RCC 7860 (cell line): ENCODE results near the gene RASAL1.

Experiments used
- DNase-seq: peaks from one replicate; pipeline ENCODE4 v3.0.0-alpha.2; 2015; ENCODE audit warnings: low spot score
- FAIRE-seq: peaks from 2 replicates; lab custom pipeline; 2012; peaks lifted over from hg19 to GRCh38; lab: Jason Lieb, UNC

The RASAL1 gene

DNA sequence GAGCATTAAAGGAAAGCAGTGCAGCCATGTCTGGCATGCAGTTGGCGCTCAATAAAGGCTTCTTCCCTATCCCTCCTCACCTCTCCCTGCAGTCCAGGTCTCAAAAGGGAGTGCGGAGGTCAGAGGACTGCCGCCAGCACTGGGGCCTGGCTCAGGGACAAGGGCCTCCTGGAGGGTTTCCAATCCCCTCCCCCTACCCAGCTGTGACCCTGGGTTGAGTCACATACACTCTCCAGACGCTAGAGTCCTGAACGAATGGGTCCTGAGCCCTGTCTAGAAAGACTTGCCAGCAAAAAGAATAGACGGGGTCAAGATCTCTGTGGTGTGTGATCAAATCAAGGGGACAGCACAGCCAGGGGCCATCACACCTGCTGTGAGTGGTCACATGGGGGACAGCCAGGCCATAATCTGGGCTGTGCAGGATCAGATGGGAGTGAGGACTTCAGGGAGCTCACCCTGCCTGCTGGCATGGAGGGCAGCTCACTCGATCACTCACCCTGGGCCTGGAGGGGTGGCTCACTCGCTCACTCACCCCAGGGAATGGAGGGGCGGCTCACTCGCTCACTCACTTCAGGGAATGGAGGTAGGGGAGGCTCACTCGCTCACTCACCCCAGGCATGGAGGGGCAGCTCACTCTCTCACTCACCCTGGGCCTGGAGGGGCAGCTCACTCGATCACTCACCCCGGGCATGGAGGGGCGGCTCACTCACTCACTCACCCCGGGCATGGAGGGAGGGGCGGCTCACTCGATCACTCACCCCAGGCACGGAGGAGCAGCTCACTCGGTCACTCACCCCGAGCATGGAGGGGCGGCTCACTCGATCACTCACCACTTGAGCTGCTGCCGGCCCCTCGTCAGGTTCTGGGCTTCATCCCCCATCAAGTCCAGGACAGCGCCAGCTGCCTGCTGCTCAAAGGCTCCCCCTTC lies 26.8 kb upstream of the RASAL1 start:
- FAIRE-seq = no peak
- peak; percentile 35 for DNase-seq

DNA sequence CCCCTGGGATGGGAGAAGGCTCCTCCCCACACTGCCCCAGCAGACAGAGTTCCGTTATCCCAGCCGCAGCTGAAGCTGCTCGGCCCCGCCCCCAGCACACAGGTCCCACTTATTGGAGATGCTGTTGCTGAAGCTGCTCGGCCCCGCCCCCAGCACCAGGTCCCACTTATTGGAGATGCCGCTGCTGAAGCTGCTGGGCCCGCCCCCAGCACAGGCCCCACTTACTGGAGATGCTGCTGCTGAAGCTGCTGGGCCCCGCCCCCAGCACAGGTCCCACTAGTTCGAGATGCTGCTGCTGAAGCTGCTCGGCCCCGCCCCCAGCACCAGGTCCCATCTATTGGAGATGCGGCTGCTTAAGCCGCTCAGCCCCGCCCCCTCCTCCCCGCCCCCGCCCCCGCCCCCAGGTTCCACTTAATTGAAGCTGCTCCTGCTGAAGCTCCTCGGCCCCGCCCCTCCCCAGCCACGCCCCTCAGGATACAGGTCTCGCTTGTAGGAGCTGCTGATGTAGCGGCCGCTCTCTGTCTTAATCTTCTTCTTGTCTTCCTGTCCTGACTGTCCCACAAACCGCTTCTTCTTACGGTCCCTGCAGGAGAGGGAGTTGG lies 26.0 kb upstream of the RASAL1 start:
- FAIRE-seq (no peak), DNase-seq (no peak)

DNA sequence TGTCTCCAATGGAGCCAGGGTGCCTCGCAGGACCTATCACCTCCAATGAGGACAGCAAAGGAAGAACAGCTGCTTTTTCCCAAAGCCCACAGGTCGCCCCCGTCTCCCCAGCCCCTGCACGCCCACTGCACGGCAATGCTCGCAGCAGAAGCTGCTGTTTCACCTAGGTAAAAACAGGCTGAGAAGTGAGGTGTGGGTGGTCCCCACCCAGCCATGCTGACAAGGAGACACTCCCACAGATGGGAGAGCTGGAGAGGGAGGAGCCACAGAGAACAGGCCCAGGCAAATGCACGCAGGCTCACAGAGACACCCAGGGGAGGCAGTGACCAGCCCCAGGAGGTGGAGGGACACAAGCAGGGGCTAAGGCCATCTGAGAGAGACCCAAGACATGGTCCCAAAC lies 24.4 kb upstream of the RASAL1 start:
- no peak for DNase-seq
- FAIRE-seq = no peak

DNA sequence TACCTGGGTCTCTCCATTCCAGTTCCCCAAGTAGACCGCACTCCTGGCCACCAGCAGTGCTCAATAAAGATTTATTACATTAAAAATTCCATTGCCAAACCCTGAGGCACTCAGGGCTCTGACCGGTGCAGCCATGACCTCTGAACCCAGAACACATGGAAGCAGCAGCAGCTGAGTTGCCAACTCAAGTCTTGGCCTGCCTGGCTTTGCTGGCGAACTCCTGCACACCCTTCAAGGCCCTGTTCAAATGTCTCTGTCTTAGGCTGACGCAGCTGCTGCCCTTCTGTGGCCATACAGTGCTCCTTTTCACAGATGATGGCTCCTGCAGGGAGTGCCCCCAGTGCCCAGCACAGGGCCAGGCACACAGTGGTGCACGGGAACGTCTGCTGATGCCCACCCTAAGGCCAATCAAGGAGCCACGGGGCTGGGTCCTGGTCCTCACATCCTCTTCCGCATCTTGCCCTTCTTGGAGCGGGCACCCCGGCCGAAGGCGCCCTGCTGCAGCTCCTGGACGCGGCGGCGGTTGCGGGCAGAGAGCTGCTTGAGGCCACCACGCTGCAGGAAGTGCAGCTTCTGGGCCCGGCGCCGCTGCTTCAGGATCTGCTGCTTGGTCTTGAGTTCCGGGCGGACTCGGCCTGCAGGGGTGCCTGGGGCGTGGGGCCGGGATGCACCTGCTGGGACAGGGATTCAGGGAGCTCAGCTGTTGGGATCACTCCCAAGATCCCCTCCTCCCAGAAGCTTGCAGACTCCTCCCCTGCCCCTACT lies 23.1 kb upstream of the RASAL1 start:
- DNase-seq = no peak
- FAIRE-seq = no peak

DNA sequence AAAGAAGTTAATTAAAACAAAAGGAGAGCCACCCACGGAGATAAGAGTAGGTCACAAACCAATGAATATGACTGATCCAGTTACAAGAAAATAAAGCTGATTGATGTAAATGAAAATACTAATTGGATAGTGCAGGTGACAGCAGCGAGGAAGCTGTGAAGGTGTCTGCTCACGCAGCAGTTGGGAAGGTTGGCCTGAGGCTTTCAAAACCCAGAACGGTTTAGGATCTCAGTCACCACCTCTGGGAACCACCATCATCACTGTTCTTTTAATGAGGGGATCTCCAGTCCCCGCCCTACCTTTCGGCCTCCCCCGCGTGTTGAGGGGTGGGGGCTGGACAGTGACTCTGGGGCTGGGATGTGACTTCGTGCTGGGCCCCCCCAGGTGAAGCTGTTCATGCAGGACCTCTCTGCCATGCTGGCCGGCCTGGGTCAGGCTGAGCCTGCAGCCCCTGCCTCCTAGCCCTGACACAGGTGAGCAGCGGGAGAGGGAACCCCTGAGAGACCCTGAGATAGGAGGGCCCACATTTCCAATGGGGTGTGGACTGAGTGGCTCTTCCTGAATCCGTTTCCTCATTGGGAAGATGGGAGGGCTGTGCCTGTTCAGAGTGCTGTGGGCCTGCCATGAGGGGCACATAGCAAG lies 21.8 kb upstream of the RASAL1 start:
- no peak for FAIRE-seq

DNA sequence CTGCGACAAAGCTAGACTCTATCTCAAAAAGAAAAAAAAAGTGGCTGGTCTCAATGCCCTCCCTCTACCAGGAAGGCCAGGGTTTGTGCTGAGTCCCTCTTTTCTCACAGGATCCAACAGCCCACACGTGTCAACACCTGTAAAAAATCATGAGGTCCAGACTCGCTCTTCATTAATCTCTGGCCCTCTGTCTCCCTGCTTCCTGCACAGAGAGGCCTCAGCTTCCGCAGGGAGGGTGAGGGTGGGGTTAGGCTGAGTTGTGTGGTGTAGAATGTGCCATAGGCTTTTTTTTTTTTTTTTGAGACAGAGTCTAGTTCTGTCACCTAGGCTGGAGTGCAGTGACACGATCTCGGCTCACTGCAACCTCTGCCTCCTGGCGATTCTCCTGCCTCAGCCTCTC lies 20.1 kb upstream of the RASAL1 start:
- no peak for DNase-seq
- FAIRE-seq = no peak

More for the DNA sequence above, 21.8 kb upstream of the RASAL1 start:
- no peak for DNase-seq

DNA sequence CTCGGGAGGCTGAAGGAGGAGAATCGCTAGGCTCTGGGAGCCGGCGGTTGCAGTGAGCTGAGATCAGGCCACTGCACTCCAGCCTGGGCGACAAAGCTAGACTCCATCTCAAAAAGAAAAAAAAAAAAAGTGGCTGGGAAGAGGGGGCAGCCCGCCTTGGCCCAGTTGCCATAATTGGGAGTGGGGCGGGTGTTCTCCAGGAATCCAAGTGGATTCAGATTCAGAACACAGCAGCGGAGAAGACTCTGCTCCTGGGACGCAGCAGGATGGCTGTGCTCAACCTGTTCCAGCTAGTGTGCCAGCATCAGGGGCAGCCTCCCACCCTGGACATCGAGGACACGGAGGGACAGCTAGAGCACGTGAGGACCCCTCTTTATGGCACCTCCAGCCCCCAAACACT lies 19.5 kb upstream of the RASAL1 start:
- DNase-seq (no peak), FAIRE-seq (no peak)

DNA sequence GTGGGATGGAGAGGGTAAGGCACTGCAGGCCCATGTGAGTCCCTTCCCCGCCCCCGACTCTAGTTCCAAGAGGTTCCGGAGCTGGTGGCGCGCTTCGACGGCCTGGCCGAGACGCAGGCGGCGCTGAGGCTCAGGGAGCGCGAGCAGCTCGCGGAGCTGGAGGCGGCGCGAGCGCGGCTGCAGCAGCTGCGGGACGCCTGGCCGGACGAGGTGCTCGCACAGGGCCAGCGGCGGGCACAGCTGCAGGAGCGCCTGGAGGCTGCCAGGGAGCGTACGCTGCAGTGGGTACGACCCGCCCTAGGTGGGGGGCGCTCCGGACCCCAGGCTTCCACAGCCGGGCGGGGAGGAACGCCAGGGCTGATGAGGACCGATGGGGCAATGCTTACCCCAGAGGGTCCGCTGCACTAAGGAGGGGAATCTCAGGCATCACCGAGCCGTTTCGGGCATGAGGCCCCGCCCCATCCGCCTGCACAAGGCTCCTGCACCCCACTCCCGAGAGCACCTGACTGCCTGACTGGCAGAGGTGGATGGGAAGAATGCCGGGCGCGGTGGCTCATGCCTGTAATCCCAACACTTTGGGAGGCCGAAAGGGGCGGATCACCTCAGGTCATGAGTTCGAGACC lies 18.9 kb upstream of the RASAL1 start:
- no peak for FAIRE-seq
- DNase-seq = no peak

DNA sequence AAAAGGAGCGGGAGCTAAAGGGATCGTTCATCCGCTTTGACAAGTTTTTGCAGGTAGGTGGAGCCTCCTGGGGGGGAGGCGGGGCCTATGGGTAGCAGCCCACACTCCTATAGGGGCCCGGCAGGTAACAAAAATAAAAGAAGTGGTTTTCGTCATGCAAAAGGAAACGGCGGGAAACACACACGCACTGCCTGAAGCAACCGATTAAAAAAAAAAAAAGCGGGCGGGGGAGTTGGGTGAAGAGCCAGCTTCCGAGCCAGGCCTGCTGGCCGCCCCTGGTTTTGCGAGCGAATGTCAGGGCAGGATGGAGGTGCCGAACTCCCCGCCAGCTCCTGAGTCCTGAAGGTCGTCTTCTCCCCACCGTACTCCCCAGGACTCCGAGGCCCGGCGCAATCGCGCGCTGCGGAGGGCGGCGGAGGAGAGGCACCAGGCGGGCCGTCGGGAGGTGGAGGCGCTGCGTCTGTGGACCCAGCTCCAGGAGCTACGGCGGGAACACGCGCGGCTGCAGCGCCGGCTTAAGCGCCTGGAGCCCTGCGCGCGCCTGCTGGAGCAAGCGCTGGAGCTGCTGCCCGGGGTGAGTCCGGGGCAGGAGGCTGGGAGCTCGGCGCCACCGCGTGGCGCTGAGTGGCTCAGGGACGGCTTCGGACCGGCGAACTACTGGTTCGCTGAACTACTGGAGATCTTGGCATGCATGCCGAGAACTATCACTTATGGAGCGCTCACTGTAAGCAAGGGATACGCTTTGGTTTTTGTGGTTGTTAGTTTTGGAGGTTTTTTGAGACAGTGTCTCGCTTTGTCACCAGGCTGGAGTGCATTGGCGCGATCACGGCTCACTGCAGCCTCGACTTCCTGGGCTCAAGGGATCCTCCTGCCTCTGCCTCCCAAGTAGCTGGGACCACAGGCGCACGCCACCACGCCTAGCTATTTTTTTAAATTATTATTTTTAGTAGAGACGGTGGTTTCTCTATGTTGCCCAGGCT lies 17.6 kb upstream of the RASAL1 start:
- DNase-seq (peak; percentile 52), FAIRE-seq (no peak)

DNA sequence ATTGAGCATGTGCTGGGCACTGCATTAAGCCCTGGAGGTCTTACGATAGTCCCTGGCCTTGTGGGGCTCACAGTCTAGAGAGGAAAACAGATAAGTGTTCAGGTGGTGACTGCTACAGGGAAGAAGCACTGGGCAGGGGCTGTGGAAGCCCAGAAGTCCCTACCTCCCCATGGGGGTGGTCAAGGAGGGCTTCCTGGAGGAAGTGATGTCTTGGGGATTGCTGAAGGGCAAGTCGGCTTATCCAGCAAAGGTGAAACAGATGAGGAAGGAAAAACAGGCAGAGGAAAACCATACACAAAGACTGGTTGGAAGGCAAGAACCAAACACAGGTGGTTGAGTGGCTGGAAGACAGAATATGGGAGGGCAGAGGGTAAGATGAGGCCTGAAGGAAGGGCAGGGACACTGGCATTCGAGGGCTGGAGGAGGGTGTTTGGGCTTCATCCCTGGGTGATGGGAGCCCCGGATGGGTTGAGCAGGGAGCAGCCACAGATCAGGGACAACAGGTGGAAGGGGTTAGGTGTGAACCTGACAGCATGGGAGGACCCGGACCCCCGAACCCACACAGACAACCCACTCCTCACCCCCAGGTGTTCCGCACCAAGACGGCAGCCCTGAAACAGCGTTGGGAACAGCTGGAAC lies 16.8 kb upstream of the RASAL1 start:
- DNase-seq (no peak), FAIRE-seq (no peak)

DNA sequence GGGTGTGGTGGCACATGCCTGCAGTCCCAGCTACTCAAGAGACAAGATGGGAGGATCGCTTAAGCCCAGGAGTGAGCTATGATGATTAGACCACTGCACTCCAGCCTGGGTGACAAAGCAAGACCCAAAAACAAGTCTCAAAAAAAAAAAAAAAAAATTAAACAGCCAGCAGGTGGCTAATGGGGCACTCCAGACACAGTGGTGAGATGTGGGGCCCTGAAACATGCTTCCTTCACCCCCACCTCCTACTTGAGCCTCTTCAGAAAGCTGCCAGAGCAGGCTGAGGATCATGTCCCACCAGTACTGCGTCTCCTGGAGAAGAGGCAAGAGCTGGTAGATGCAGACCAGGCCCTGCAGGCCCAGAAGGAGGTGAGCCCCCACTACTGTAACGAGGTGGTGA lies 16.1 kb upstream of the RASAL1 start:
- DNase-seq (no peak), FAIRE-seq (no peak)

DNA sequence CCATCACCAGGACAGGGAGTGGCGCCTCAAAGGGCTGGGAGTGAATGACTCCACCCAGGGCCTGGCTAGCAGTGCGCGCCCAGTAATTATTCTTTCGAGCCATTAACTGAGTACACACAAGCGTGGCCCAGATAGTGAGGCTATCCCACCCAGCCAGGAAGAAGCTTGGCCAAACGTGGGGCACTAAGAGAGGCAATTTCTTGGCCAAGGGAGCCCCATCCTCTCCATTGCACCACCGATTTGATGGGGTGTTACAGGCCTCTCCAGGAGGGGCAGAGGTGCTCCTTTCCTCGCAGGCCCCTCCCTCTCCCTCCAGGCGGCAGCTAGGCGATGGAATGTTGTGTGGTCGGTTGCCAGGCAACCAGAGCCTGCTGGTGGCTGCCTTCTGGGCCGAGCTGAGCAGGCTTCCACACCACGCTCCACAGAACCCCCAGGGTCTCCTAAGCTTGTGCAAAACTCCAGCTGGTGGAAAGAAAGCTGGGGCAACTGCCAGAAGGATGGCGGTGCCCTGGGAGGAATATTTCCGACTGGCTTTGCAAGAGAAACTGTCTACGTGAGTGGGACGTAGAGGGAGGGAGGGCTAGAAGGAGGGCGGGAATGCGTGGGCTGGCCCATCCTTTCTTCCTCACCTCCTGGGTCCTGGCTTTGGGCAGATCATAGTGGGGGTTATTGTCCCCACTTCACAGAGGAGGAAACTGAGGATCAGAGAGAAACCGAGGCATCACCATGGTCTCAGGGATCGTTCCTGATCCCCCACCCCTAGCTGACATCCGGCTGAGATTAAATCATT lies 14.0 kb upstream of the RASAL1 start, which contains the start of gene CFAP73:
Gene CFAP73 (plus strand): TSS at position 364 of the 790 bp plus-strand sequence. CDS start 134 bp downstream, at position 498.
- peak; percentile 79 for DNase-seq
- FAIRE-seq = no peak

DNA sequence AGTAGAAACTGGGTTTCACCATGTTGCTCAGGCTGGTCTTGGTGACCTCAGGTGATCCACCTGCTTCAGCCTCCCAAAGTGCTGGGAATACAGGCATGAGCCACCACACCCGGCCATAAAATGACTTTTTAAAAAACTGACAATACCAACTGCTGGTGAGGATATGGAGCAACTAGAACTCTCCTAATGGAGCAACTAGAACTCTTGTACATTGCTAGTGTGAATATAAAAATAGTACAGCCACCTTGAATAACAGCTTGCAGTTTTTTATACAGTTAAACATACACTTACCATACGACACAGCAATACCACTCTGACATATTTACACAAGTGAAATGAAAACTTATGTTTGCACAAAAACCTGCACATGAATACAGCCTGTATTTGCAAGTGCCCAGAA lies 11.4 kb upstream of the RASAL1 start:
- FAIRE-seq (no peak), DNase-seq (no peak)

DNA sequence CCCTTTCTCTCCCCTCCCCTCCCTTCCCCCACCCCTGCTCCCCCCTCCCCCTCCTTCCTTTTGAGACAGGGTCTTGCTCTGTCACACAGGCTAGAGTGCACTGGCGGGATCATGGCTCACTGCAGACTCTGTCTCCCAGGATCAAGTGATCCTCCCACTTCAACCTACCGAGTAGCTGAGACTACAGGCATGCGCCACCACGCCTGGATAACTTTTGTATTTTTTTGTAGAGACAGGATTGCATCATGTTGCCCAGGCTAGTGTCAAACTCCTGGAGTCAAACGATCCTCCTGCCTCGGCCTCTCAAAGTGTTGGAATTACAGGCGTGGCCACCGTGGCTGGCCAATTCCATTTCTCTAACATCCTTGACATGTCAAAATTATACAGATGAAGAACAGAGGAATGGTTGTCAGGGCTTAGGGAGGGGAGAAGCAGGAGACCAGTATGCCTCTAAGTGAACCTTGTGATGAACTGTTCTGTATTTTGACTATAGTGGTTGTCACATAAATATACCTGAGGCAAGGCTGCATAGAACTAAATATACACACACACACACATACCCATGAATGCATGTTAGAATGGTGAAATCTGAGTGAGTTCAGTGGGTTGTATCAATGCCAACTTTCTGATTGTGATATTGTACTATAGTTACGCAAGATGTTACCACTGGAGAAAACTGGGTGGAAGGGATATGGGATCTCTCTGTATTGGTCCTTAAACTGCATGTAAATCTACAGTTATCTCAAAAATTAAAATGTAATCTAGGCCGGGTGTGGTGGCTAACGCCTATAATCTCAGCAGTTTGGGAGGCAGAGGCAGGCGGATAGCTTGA lies 10.4 kb upstream of the RASAL1 start:
- DNase-seq (no peak), FAIRE-seq (no peak)

DNA sequence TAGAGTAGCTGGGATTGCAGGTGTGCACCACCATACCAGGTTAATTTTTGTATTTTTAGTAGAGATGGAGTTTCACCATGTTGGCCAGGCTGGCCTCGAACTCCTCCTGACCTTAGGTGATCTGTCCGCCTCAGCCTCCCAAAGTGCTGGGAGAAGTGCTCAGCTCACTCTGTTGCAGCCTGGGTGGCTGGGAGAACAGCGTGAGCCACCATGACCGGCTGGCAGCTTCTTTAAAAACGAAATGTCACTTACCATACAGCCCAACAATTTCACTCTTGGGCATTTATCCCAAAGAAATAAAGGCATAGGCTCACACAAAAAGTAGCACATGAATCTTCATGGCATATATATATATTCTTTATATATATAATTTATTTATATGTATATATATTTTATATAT lies 9.2 kb upstream of the RASAL1 start:
- no peak for DNase-seq
- FAIRE-seq = no peak

DNA sequence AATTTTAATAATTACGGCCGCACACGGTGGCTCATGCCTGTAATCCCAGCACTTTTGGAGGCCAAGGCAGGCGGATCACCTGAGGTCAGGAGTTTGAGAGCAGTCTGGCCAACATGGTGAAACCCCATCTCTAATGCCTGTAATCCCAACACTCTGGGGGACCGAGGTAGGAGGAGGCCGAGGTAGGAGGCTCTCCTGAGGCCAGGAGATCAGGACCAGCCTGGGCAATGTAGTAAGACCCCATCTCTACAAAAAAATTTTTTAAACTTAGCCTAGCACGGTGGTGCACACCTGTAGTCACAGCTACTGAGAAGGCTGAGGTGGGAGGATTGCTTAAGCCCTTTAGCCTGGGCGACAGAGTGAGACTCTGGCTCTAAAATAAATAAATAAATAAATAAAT lies 8.4 kb upstream of the RASAL1 start:
- DNase-seq (no peak), FAIRE-seq (no peak)

DNA sequence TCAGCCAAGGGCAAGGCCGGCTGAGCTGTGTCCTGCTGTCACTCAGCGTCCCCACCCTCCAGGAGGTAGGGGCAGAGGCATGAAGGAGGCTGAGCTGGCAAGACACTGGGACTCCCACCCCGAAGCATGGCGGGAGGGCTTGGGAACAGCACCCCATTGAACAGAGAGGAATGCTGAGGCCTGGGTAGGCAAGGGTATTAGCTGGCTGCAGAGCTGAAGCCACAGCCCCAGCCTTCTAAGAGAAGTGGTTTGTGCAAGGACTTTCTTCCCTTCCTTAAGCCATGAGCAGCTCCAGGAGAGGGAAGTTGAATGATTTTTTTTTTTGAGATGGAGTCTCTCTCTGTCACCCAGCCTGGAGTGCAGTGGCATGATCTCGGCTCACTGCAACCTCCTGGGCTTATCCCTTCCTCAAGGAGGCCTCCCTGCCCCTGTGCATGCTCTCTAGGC lies 7.3 kb upstream of the RASAL1 start:
- DNase-seq = no peak
- no peak for FAIRE-seq
